RKO (cell line): ENCODE measurements around the gene PTPRS.

Source experiments
- DNase-seq: peaks from one replicate; pipeline ENCODE4 v3.0.0-alpha.2; 2016; ENCODE audit warnings: low spot score

Gene PTPRS

DNA sequence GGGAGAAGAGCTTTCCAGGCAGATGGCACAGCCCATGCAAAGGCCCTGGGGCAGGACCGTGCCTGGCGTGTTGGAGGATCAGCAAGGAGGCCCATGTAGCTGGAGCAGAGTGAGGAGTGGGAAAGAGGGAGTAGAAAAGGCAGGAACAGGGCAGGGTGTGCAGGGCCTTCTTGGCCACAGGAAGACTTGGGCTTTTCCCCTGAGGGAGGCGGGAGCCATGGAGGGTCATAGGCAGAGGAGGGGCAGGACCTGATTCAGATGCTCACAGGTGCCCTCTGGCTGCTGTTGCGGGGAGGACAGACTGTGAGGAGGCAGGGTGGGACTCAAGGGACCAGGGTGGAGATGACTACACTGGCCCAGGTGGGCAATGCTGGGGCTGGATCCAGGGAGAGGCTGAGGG, 13.8 kb upstream of the PTPRS start:
- DNase-seq, result peak; percentile 19

DNA sequence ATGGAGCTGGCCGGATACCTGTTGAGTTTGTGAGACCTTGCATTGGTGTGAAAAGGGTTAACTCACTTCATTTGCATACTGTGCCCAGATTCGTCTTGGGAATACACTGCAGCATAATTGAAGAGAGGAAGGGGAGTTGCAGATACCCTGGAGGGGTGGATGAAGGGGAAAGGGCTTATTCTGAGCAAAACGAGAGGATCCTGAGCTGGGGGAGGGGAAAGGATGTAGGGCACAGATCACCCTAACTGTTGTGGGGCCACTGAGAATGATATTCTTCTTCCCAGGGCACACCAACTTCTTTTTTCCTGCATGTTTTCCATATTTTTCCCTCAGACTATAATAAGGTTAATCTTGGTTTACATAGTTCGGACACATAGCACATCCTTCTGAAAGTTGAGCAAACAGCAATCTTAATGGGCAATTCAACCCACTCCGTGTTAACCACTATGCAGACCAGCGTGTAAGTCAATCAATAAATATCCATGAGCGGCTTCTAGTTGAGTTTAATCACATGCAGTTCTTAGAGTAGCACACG, 11.7 kb upstream of the PTPRS start:
- DNase-seq, result peak; percentile 58

DNA sequence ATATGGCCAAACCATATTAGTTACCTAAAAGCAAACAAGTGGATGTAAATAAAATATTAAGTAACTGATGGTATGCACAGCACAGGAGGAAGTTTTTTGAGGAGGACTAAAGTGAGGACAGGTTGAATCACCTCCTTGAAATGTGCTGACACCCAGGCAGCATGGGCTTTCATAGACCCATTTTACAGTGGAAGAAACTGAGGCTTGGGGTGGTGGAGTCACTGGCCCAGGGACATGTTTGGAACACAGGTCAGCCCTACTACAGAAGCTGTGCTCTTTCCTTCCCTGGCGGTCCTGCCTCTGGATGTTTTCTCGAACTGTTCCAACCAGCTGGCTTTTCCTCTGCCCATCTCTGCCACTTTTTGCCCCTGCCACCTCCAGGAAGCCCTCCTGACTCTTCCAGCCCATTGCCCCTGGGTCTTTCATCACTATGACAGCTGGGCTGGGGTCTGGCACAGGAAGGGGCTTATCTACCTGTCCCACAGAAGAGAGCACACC, 11.2 kb upstream of the PTPRS start:
- no peak for DNase-seq

DNA sequence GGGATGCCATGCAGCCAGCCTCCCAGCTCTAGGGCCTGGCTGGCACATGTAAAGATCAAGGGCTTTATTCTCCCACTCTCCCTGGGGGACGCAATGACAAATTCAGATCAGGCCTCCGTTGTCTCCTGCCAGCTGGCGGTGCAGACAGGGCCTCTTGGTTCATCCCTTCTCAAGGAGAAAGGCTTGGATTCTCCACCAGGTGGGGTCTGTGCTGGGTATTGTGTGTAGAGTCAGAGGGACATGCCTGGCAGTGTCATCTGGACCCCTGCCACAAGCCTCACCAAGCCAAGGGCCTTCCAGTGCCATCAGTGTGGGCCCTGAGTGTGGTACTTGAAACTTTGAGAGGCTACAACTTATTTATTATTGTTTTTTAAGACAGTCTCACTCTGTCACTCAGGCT, 8.4 kb upstream of the PTPRS start:
- no peak for DNase-seq

DNA sequence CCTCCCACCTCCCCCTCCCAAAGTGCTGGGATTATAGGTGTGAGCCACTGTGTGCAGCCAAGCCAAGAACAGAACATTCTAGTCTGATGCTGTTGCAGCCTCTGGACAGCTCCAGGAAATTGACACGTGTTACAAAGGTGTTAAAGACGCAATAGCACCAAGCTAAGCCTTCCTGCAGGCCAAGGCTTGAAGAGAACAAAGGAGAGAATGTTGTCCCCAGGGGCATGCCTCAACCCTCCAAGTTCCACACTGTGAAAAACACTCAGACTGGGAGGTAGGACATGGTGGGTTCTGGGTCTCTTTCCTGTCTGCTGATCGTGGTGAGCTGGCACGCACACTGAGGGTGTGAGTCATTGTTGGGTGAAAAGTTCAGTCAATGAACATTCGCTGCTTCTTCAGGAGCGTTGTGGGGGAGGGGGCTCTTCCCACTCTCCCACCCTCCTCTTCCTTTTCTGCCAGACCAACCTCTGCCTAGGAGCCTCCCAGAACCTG, 5.3 kb upstream of the PTPRS start:
- no peak for DNase-seq

DNA sequence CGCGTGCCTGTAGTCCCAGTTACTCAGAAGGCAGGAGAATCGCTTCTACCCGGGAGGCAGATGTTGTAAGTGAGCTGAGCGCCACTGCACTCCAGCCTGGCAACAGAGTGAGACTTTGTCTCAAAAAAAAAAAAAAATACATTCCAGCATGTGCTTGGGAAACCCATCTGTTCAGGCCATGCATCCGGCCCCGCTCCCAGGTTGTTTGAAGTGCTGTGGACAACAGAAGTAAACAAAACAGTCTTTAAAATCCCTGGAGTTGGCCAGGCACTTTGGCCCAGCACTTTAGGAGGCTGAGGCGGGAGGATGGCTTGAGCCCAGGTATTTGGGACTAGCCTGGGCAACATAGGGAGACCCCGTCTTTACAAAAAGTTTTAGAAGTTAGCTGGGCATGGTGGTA, 3.2 kb upstream of the PTPRS start:
- DNase-seq, result no peak

DNA sequence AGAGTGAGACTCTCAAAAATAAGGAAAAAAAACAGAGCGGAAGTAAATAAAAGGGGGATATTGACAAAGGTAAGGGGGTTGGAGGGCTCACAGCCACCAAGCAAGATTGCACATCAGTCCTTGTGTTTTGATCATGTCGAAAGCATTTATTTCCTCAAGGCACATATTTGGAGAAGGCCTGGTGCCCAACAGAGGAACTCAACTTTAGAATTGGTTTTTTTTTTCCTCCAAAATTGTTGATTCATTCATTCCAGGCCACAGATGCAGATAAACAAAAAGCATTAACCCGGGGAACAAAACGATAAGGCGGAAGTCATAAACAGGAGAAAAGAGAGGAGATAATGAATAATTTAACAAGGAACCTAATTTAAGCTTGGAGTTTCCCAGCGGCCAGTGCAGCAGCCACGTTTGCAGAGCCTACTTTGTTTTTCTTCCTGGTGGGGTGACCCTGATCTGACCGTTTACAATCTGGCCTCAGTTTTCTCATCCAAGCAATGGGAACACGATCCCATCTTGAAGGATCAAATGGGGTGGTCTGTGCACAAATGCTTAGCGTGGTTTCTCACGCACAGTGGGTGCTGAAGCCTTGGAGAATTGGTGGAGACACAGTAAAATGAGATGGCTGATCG, 2.1 kb upstream of the PTPRS start:
- DNase-seq, result no peak

DNA sequence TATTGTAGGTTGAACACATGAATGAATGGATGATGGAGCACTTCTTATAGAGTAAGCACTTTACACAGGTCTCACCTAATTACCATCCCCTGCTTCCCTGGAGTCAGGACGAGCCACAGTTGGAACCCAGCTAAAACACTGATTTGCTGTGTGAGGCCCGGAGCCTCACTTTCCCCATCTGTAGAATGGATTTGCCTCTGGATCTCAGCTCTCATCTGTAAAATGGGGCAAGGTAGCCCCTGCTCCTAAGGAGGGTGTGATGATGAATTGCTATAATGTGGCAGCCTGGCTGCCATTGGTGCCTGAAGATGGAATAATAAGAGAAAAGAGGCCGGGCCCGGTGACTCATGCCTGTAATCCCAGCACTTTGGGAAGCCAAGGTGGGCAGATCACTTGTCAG, 1.4 kb upstream of the PTPRS start:
- DNase-seq, result no peak

DNA sequence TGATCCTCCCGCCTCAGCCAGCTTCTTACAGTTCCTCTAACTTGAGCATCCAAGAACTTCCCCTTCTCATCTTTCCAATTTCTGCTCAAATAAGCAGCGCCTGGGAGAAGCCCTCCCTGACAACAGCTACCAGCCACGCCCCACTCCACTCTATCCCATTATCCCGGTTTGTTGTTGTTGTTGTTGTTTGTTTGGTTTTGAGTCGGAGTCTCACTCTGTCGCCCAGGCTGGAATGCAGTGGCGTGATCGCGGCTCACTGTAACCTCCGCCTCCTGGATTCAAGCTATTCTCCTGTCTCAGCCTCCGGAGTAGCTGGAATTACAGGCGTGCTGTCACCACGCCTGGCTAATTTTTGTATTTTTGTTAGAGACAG, 822 bp upstream of the PTPRS start:
- DNase-seq, result no peak

DNA sequence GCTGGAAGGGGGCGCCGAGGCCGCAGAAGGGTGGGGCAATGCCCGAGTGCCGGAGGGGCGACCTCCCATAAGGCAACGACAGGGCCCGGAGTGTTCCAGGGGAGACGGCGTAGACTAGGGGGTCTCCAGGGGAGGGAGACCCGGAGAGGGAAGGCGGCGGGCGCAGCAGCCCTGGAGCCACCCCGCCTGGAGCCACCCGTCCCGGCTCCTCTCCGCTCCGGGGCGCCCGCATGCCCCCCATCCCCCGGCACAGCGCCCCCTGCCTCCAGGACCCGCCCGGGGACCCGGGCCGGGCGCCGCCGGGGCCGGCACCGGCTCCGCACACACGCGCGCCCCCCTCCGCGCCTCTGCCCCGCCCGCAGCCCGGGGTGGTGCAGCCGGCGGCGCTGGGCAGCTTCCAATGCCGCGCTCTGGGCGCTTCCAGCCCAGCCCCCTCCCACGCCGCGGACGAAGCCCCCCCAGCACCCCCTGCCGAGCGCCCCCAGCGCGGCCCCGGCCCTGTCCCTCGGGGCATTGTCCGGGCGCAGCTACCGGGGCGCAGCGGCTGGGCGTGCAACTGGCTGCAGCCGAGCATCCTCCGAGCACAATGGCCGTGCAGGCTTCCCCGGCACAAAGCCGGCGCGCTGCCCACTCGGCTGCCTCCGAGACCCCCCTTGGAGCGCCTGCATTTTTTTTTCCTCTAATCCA, 519 bp downstream of the PTPRS start:
- DNase-seq, result no peak

DNA sequence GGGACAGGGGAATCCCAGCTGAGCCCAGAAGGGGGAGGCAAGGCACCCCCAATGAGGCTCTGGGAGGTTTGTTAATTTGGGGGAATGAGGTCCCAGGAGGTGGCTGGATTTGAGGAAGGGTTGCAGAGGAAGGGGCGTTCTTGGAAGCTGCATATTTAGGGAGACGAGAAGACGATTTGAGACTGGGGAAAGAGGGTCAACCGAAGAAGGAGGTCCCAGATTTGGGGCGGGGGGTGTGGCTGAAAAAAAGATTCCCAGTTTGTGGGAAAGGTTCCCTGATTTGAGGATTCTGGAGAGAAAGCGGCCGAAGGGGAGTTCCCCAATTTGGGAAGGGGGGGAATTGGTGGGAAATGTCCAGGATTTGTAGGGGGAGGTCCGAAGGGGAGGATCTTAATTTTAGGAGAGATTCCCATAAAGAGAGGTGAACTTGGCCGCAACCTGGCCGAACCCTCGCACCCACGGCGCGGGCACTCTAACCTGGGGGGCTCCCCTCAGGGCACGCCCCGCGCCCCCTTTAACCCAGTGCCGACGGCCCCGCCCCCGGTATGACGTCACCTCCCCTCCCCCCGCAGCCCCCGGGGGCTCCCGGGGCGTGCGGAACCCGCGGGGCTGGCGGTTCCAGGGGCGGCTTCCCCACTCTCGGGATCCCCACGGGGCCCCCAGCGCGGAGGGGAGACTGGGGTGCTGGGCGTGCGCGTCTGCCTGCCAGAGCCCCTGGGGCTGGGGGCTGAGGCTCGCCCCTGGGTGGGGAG, 1.2 kb downstream of the PTPRS start:
- DNase-seq, result no peak

DNA sequence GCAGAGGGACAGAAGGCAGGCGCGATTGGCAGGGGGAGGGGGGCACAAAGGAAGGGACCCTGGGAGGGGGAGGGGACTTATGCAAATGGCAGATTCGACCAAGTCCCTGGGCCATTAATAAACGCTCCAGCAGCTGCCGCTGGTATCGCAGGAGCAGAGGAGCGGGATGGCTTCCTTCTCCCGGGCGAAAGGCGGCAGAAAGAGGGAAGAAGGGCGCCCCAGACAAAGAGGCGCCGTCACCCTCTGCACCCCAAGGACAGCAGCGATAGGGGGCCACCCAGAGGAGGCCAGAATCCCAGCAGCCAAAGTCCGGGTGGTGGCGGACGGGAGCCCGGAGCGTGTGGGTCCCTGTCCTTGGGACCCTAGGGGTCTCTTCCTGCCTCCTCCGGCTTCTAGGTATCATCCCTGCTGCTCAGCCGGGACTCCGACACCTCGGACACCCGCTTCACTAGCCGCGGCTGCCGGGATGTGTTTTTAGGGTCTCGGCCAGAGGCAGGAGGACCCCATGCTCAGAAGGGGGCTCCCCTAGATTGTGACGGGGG, 1.9 kb downstream of the PTPRS start:
- DNase-seq, result no peak

DNA sequence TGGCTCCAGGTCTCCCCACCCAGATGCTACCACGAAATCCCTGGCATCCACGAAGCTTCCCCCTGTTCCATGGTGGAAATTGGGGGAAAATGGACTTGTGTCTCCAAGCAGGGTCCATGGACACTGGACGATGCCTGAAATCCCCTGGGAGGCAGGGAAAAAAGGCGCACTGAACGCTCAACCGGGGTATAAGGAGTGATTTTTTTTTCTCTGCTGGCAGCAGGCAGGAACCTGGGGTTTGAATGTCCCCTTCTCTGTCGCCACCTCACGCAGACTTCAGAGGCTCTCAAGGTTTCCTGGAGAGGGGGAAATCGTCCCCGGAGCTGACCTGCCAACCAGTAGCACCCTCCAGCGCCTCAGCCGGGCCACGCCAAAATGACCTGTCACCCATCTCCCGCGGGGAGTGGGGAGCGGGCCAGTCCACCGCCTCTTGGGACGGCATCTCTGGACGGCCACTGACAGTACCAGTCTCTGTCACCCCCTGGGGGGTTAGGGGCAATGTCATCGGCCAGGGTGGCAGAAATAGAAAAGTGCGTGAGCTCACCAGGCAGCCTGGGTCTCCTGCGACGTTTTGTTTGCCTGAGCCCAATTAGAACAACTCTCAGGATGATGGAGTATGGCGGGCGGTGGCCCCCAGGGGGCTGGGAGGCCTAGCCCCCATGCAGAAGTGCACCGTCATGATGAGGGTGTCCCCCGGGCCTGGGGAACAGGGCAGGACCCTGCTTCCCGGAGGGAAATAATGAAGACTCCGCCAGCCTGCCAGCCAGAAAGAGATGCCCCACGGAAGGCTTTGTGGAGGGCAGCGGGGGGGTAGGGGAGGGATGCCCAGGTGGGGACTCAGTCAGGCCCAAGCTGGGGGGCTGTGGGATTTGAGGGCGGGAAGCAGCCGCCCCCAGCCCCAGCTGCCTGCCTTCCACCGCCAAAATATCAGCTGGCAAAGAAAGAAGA, 2.6 kb downstream of the PTPRS start:
- no peak for DNase-seq

DNA sequence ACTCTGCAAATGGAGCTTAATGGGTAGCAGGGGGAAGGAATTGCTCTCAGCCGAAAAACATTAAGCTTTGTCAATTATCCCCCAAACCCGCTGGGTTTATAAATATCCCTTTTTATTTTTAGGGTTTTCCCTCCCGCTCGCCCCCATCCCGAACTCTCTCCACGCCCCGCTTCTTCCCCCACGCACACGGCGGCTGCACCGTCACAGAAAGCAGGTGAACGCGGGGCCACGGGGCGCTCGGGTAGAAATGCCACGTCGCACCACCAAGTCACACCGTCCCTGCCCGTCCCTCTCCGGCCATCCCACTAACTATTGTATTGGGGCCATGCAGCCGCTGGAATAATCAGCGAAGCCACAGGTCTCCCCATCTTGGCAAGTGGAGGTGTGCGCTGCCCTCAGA, 3.5 kb downstream of the PTPRS start:
- DNase-seq, result no peak

DNA sequence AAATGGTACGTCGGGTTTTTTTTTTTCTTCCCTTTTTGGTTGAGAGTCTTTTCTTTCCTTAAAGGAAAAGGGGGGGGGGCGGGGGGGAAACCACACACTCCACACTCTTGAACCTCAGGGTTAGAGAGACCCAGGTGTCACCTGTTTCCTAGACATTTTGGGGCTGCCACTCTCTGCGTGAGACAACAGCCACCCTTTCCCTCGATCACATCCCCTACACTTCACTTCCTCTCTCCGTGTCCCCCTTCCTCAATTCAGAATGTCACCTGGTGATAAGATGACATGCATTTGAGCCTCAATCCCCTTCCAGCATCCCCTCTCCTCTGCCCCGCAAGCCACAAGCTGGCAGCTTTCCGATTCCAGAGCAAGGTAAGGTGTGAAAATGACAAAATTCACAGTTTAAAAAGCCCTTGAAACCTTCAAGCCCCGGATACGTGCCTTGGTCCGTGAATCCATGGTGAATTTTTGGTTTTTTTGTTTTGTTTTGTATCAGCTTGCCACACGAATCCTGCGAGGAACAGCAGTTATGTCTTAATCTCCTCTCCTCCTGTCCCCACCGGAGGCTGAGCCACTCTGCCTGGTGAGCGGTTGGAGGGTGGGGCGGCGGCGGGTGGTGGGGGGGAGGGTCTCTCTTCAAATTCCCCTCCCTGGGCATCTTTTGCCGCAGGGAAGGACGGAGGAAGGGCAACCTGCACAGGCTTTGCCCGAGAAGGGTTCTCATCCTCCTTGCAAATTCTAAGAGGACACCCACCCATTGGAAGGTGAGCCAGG, 4.2 kb downstream of the PTPRS start:
- DNase-seq, result no peak

DNA sequence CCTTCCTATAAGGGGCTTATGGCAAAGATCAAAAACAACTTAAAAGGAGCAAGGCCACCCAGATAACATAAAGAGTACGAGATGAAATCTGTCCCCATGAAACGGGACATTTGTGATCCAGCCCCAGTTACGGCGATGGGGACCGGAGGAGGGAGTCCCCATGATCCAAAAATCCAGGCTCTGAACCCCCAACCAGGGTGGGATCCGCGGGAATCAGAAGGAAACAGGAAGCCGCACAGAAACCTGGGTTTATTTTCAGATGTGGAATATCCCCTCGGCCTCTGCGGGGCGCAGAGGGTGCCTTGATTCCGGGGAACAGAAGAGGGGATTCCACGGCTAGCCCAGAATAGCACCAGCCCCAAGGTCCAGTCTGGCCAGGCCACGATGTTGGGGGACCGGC, 5.0 kb downstream of the PTPRS start:
- DNase-seq, result no peak

DNA sequence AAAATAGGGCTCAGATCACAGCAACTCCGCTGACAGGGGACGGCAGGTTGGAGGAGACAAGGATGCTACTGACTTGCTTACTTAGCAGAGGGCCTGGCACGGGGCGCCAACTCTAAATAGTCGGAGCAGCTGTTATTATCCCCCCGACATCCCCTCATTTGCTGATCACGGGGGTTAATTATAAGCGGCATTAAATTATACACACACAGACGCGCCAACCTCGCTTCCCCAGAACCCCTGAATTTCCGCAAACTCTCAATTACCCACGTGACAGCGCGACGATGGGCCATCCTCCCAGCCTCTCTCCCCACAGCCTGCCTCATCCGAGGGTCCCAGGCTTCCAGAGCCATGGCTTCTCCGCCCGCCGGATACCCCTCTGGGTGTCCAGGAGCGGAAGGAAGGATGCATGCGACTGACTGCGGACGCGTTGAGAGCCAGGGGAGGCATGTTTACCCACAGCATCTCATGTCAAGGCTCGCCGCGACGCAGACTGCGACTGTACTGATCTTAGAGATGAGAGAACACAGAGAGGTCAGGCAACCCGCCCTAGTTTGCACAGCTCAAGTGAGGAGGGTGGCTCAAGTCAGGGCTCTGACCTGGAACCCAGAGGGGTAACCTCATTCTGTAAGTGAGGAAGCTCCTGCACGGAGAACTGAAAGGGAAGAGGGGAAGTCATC, 5.7 kb downstream of the PTPRS start:
- no peak for DNase-seq

DNA sequence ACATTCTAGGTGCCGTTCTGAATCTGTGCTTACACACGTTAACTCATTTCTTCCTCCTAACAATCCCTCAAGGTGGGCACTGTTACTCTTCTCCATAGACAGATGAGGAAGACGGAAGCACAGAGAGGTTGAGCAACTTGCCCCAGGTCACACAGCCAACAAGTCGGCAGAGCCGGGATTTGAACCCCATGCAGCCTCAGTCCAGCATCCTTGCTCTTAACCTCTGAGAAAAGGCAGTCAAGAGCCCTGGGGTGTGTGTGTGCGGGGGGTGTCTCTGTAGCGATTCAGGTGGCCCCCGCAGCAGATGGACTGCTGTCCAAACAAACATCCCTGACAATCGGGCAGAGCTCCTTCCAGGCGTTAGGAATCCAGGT, 6.3 kb downstream of the PTPRS start:
- DNase-seq, result no peak

DNA sequence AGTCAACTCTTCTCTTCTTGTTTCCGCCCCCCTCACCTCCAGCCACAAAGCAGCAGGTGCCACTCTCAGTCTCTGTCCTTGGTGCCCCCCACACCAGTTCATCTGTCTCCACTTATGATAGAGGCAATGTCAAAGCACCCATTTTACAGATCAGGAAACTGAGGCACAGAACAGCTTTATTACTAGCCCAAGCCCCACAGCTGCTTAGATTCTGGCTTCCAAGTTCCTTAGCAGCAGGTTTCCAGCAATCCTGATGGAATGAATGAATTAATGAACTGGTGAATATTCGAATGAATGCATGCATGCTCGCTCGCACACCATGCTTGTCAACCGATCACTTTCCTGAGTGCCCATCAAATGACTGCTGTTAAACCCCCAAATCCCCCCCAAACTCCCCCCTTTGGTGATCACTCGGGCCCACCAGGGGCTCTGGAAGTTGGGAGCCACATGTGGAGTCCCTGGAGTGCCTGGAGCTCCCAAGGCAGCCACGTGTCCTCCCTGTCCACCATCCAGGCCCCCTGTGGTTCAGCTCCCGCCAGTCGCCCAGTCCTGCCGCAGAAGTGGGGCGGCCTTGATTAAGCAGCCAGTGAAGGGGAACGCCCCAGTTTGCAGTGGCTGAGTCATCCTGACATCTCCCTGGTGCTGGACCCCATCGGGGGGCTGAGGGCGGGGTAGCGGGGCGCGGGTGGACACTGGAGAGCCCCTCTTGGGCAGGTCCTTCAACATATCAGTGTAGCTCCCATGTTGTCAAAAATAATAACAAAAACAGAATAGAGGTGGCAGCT, 6.8 kb downstream of the PTPRS start:
- no peak for DNase-seq
